ENCODE data around the gene SLC13A4. TPM values are rescaled to one million over a fixed set of nuclear protein-coding genes. Genes with fewer than 3 reads are reported as not detected.

SLC13A4 gene
- total RNA-seq, 1 donor = not detected

- Histone ChIP-seq H3K9me3 (ENCODE audit: low read depth, low read length) (no peaks in the 10 kb centered on the region), H3K4me1 (ENCODE audit: insufficient read depth, low read length) (no peaks in the 10 kb centered on the region)
These were observed 33.9 kb upstream of the SLC13A4 start for GRCh38 chr7:135761751-135762488.

GRCh38 chr7:135759532-135759931, 31.5 kb upstream of the SLC13A4 start:
- no peaks in the 10 kb centered on the region for H3K4me1 ChIP-seq (ENCODE audit: insufficient read depth, low read length)
- H3K27me3 ChIP-seq (ENCODE audit: insufficient read depth, low read length) = peaks cover 3% of the 10 kb centered on the region
- no peak overlapping the region for H3K4me3 ChIP-seq (ENCODE audit: low read length)
- no peaks in the 10 kb centered on the region for H3K9me3 ChIP-seq (ENCODE audit: low read depth, low read length)

More at GRCh38 chr7:135761751-135762488, 33.9 kb upstream of the SLC13A4 start:
- Histone ChIP-seq H3K27me3 (ENCODE audit: insufficient read depth, low read length) (peaks cover 3% of the 10 kb centered on the region), H3K4me3 (ENCODE audit: low read length) (no peak overlapping the region)

- Histone ChIP-seq H3K4me3 (ENCODE audit: low read length) (no peak overlapping the region), H3K9me3 (ENCODE audit: low read depth, low read length) (no peaks in the 10 kb centered on the region), H3K27me3 (ENCODE audit: insufficient read depth, low read length) (peaks cover 3% of the 10 kb centered on the region), H3K4me1 (ENCODE audit: insufficient read depth, low read length) (no peaks in the 10 kb centered on the region)
These were observed 30.5 kb upstream of the SLC13A4 start for GRCh38 chr7:135758531-135758932.

- Histone ChIP-seq H3K4me1 (ENCODE audit: insufficient read depth, low read length) (no peaks in the 10 kb centered on the region), H3K4me3 (ENCODE audit: low read length) (no peak overlapping the region), H3K9me3 (ENCODE audit: low read depth, low read length) (no peaks in the 10 kb centered on the region), H3K27me3 (ENCODE audit: insufficient read depth, low read length) (peaks cover 3% of the 10 kb centered on the region)
These were observed 29.9 kb upstream of the SLC13A4 start for GRCh38 chr7:135757719-135758411.

GRCh38 chr7:135756191-135756590, 28.2 kb upstream of the SLC13A4 start:
- H3K27me3 ChIP-seq (ENCODE audit: insufficient read depth, low read length) = peaks cover 3% of the 10 kb centered on the region
- H3K4me3 ChIP-seq (ENCODE audit: low read length) = no peak overlapping the region
- no peaks in the 10 kb centered on the region for H3K9me3 ChIP-seq (ENCODE audit: low read depth, low read length)
- no peaks in the 10 kb centered on the region for H3K4me1 ChIP-seq (ENCODE audit: insufficient read depth, low read length)

- no peaks in the 10 kb centered on the region for H3K4me1 ChIP-seq (ENCODE audit: insufficient read depth, low read length)
- H3K9me3 ChIP-seq (ENCODE audit: low read depth, low read length) = no peaks in the 10 kb centered on the region
- H3K27me3 ChIP-seq (ENCODE audit: insufficient read depth, low read length) = peaks cover 3% of the 10 kb centered on the region
- H3K4me3 ChIP-seq (ENCODE audit: low read length) = no peak overlapping the region
These were observed 27.4 kb upstream of the SLC13A4 start for GRCh38 chr7:135755351-135755753.

GRCh38 chr7:135753616-135754413, 25.8 kb upstream of the SLC13A4 start:
- Histone ChIP-seq H3K27me3 (ENCODE audit: insufficient read depth, low read length) (peaks cover 3% of the 10 kb centered on the region), H3K9me3 (ENCODE audit: low read depth, low read length) (no peaks in the 10 kb centered on the region), H3K4me3 (ENCODE audit: low read length) (no peak overlapping the region), H3K4me1 (ENCODE audit: insufficient read depth, low read length) (no peaks in the 10 kb centered on the region)

GRCh38 chr7:135748770-135749169, 20.8 kb upstream of the SLC13A4 start, which contains the start of gene FAM180A:
Gene FAM180A, minus strand, starts transcription at chr7:135748813. Its CDS starts 233 bp downstream, at chr7:135748580.
- no peaks in the 10 kb centered on the region for H3K9me3 ChIP-seq (ENCODE audit: low read depth, low read length)

GRCh38 chr7:135747366-135747765, 19.4 kb upstream of the SLC13A4 start:
- Histone ChIP-seq H3K4me1 (ENCODE audit: insufficient read depth, low read length) (no peaks in the 10 kb centered on the region), H3K4me3 (ENCODE audit: low read length) (no peak overlapping the region), H3K27me3 (ENCODE audit: insufficient read depth, low read length) (no peaks in the 10 kb centered on the region), H3K9me3 (ENCODE audit: low read depth, low read length) (no peaks in the 10 kb centered on the region)

More at GRCh38 chr7:135748770-135749169, 20.8 kb upstream of the SLC13A4 start, which contains the start of gene FAM180A:
- H3K4me1 ChIP-seq (ENCODE audit: insufficient read depth, low read length) = no peaks in the 10 kb centered on the region
- H3K4me3 ChIP-seq (ENCODE audit: low read length) = no peak within 1 kb of the TSS
- H3K27me3 ChIP-seq (ENCODE audit: insufficient read depth, low read length) = no peaks in the 10 kb centered on the region

GRCh38 chr7:135745703-135746312, 17.8 kb upstream of the SLC13A4 start:
- H3K4me1 ChIP-seq (ENCODE audit: insufficient read depth, low read length) = no peaks in the 10 kb centered on the region
- H3K9me3 ChIP-seq (ENCODE audit: low read depth, low read length) = no peaks in the 10 kb centered on the region
- H3K27me3 ChIP-seq (ENCODE audit: insufficient read depth, low read length) = no peaks in the 10 kb centered on the region
- no peak overlapping the region for H3K4me3 ChIP-seq (ENCODE audit: low read length)

- Histone ChIP-seq H3K4me3 (ENCODE audit: low read length) (no peak overlapping the region), H3K9me3 (ENCODE audit: low read depth, low read length) (no peaks in the 10 kb centered on the region), H3K27me3 (ENCODE audit: insufficient read depth, low read length) (no peaks in the 10 kb centered on the region), H3K4me1 (ENCODE audit: insufficient read depth, low read length) (no peaks in the 10 kb centered on the region)
These were observed 17.1 kb upstream of the SLC13A4 start for GRCh38 chr7:135744938-135745702.

- Histone ChIP-seq H3K9me3 (ENCODE audit: low read depth, low read length) (no peaks in the 10 kb centered on the region), H3K4me3 (ENCODE audit: low read length) (no peak overlapping the region), H3K27me3 (ENCODE audit: insufficient read depth, low read length) (no peaks in the 10 kb centered on the region), H3K4me1 (ENCODE audit: insufficient read depth, low read length) (no peaks in the 10 kb centered on the region)
These were observed 16.1 kb upstream of the SLC13A4 start for GRCh38 chr7:135743907-135744731.

GRCh38 chr7:135742371-135742770, 14.4 kb upstream of the SLC13A4 start:
- no peaks in the 10 kb centered on the region for H3K4me1 ChIP-seq (ENCODE audit: insufficient read depth, low read length)
- H3K9me3 ChIP-seq (ENCODE audit: low read depth, low read length) = no peaks in the 10 kb centered on the region
- H3K4me3 ChIP-seq (ENCODE audit: low read length) = no peak overlapping the region
- H3K27me3 ChIP-seq (ENCODE audit: insufficient read depth, low read length) = no peaks in the 10 kb centered on the region

Data from mononuclear cell (primary cell).